Kidney (tissue), 2 donors: ENCODE data around the gene OR8H1. TPM values are rescaled to one million over a fixed set of nuclear protein-coding genes. Genes with fewer than 3 reads are reported as not detected.

ENCODE experiments used
- polyA plus RNA-seq: library from polyadenylated mRNA; stranded (reverse); fragments of 350-450 nt; fragmentation: Illumina TruSeq; extraction: RNeasy Lipid Tissue Mini Kit (QIAGEN cat#74804); gene quantifications from one replicate; pipeline ENCODE4 v1.2.3, GENCODE V29; 2014; ENCODE audit warnings: low read depth, low replicate concordance; ENCODE audit not compliant: insufficient read depth
- total RNA-seq: library from RNA; stranded (reverse); fragmentation: NEBNext Ultra II Directional; extraction: Animal tissue kit (Norgen Biotek cat#: 25700); gene quantifications from one replicate; pipeline ENCODE4 v1.2.1, GENCODE V29; 2021
- donor health status: DM: yes; HTN: yes; CAD: no.

OR8H1 gene
- total and polyA plus RNA-seq, 2 donors from 2014 or later, result not detected

Other genes with a start within 250 kb of the OR8H1 start
- gene OR8I2, start 198.9 kb downstream of the OR8H1 start, total RNA-seq, result not detected
- gene OR8I2, start 198.9 kb downstream of the OR8H1 start, polyA plus RNA-seq, result not detected
- gene OR8H2, start 188.6 kb downstream of the OR8H1 start, total RNA-seq, result not detected
- gene OR8H2, start 188.6 kb downstream of the OR8H1 start, polyA plus RNA-seq, result not detected
- not detected for gene OR8H3, start 169.9 kb downstream of the OR8H1 start, total RNA-seq
- gene OR8H3, start 169.9 kb downstream of the OR8H1 start, polyA plus RNA-seq, result not detected
- not detected for gene OR8J3, start 152.1 kb downstream of the OR8H1 start, total RNA-seq
- not detected for gene OR8J3, start 152.1 kb downstream of the OR8H1 start, polyA plus RNA-seq
- gene OR8K5, start 131.9 kb downstream of the OR8H1 start, total RNA-seq, result not detected
- not detected for gene OR8K5, start 131.9 kb downstream of the OR8H1 start, polyA plus RNA-seq
- not detected for gene OR5J2, start 115.6 kb downstream of the OR8H1 start, total RNA-seq
- gene OR5J2, start 115.6 kb downstream of the OR8H1 start, polyA plus RNA-seq, result not detected
- not detected for gene OR5T2, start 58.0 kb downstream of the OR8H1 start, total RNA-seq
- not detected for gene OR5T2, start 58.0 kb downstream of the OR8H1 start, polyA plus RNA-seq
- not detected for gene OR5T3, start 40.0 kb downstream of the OR8H1 start, total RNA-seq
- gene OR5T3, start 40.0 kb downstream of the OR8H1 start, polyA plus RNA-seq, result not detected
- not detected for gene OR5T1, start 18.1 kb downstream of the OR8H1 start, total RNA-seq
- not detected for gene OR5T1, start 18.1 kb downstream of the OR8H1 start, polyA plus RNA-seq
- gene OR8K3, start 22.9 kb upstream of the OR8H1 start, total RNA-seq, result not detected
- not detected for gene OR8K3, start 22.9 kb upstream of the OR8H1 start, polyA plus RNA-seq
- not detected for gene OR8K1, start 53.8 kb upstream of the OR8H1 start, total RNA-seq
- gene OR8K1, start 53.8 kb upstream of the OR8H1 start, polyA plus RNA-seq, result not detected
- not detected for gene OR8J1, start 62.0 kb upstream of the OR8H1 start, total RNA-seq
- not detected for gene OR8J1, start 62.0 kb upstream of the OR8H1 start, polyA plus RNA-seq
- gene OR8U1, start 83.4 kb upstream of the OR8H1 start, total RNA-seq, result not detected
- gene OR8U1, start 83.4 kb upstream of the OR8H1 start, polyA plus RNA-seq, result not detected
- not detected for gene OR5AL1, start 120.4 kb upstream of the OR8H1 start, total RNA-seq
- not detected for gene OR5AL1, start 120.4 kb upstream of the OR8H1 start, polyA plus RNA-seq
- not detected for gene OR5M3, start 181.1 kb upstream of the OR8H1 start, total RNA-seq
- not detected for gene OR5M3, start 181.1 kb upstream of the OR8H1 start, polyA plus RNA-seq
- gene OR5M8, start 199.1 kb upstream of the OR8H1 start, total RNA-seq, result not detected
- gene OR5M8, start 199.1 kb upstream of the OR8H1 start, polyA plus RNA-seq, result not detected